Omental fat pad (tissue), 4 donors: ENCODE data around the gene PRAMEF17. TPM values are rescaled to one million over a fixed set of nuclear protein-coding genes. Genes with fewer than 3 reads are reported as not detected.
"Not testable (repeated sequence)": the region's sequence is repeated elsewhere in the genome, so short reads cannot be mapped to it uniquely, and the experiment has no call there.

ENCODE experiments used
- ATAC-seq: fragments of 150-250 bp; one replicate; pipeline ENCODE4 v1.9.1; 2016; ENCODE audit warnings: mild to moderate bottlenecking, moderate library complexity; ENCODE audit not compliant: low FRiP score
- DNase-seq: peaks from one replicate; pipeline ENCODE4 v3.0.0-alpha.2; 2019; ENCODE audit warnings: low spot score
- total RNA-seq, 4 donors: library from RNA; depleted of rRNA; stranded (reverse); fragments of >200 nt; gene quantifications; one replicate each; pipeline ENCODE4 v1.1.0, GENCODE V29; 2016
- TF ChIP-seq, protein P1 (sequence below), 3 donors: fragments of 450-650 bp; IDR thresholded peaks; one replicate each; pipeline ENCODE4 v1.5.1; 2016 to 2017; ENCODE audit warnings: antibody characterized with exemption in 3 of 3, mild to moderate bottlenecking in 3 of 3, moderate library complexity in 2 of 3

The PRAMEF17 gene, protein sequence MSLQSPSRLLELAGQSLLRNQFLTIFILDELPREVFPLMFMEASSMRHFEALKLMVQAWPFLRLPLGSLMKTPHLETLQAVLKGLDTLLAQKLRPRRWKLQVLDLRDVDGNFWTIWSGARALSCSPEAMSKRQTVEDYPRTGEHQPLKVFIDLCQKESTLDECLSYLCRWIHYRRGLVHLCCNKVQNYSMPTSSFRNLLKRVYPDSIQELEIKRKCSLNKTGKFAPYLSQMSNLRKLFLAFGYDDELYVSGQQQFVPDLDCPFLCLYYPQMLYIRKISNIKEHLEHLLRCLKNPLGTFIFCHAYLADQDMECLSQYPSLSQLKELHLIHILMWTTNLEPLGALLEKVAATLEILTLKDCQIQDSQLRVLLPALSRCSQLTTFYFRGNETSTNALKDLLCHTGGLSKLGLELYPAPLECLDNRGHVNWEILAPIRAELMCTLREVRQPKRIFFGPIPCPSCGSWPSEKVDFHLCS
- total RNA-seq = not detected

DNA sequence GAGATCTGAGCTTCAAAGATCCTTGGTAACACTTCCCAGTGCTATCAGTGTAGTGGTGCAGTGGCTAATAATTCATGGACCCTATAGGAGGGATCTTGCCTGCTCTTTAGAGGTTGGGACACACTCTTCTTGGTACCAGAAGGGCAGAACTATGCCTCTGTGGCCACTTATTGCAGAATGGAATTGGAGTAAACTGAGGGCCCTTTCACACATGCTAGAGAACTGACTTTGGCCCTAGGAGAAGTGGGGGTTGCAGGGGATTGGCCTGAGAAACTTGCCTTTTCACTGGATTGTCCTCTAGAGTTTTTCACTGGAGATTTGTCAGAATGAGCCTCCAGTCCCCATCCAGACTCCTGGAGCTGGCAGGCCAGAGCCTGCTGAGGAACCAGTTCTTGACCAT is at the start of gene PRAMEF17:
Gene PRAMEF17, plus strand, starts transcription at position 301 of the 400 bp plus-strand sequence. Its CDS starts 26 bp downstream, at position 327.
- ATAC-seq, DNase-seq: not testable (repeated sequence)

DNA sequence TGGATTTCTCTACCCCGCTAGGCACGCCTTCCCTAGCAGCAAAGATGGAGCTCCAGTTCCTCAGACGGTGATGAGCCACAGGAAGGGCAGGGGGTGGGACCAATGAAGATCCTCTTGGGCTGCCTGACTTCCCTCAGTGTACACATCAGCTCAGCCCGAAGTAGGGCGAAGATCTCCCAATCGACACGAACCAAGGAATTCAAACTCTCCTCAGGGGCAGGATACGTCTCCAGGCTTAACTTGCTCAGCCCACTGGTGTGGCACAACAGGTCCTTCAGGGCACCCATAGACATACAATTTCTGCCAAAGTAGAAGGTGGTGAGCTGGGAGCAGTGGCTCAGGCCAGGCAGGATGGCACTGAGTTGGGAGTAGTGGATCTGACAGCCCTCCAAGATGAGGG is 46.9 kb upstream of the PRAMEF17 start:
- not testable (repeated sequence) for DNase-seq, ATAC-seq

DNA sequence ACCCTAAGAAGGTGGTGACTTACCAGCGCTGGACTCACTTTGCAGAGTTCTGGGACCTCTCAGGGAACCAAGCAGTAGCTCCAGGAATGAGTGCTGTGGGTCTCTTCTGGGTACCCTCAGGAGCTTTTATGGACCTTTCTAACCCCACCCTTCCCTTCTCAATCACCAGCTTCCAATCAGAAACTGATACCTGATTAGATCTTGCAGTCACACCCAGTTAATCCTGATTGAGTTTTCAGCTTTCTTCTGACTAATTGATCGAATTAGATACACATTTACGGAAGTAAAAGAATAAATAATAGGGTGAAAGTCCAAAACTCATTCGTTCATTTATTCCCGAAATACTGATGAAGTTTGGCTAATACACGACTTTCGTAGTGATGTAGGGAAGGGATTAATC is 42.4 kb upstream of the PRAMEF17 start, which contains the start of gene PRAMEF14:
Gene PRAMEF14, minus strand, starts transcription at position 101 of the 400 bp plus-strand sequence. CDS start 1,820 bp downstream, outside the sequence.
- ATAC-seq, DNase-seq: not testable (repeated sequence)

DNA sequence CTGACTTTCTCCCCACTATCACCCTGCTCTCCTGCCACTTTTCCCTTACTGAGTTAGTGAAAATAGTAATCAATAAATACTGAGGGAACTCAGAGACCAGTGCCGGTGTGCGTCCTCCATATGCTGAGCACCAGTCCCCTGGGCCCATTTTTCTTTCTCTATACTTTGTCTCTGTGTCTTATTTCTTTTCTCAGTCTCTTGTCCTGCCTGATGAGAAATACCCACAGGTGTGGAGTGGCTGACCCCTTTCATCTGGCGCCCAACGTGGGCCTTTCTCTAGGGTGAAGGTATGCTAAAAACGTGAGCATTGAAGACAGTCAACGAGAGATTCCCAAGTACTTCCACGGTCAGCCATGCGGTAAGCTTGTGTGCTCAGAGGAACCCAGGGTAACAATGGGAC is 36.0 kb upstream of the PRAMEF17 start:
- ATAC-seq, DNase-seq: not testable (repeated sequence)

DNA sequence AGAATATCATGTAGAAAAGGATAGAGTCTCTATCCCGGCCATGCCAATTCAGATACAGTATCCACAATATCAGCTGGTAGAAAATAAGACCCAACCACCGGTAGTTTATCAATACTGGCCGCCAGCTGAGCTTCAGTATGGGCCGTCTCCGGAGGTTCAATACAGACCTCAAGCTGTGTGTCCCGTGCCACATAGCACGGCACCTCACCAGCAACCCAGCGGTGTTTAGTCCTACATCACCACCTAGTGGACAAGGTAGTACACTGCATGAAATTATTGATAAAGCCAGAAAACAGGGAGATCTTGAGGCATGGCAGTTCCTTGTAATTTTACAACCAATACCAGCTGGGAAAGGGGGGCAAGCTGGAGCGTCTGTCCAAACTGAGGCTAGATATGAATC is 35.0 kb upstream of the PRAMEF17 start:
- not testable (repeated sequence) for ATAC-seq, DNase-seq

DNA sequence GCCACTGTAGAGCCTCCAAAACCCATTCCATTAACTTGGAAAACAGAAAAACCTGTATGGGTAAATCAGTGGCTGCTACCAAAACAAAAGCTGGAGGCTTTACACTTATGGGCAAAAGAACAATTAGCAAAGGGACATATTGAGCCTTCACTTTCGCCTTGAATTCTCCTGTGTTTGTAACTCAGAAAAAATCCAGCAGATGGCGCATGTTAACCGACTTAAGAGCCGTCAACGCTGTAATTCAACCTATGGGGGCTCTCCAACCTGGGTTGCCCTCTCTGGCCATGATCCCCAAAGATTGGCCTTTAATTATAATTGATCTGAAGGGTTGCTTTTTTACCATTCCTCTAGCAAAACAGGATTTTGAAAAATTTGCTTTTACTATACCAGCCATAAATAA is 32.7 kb upstream of the PRAMEF17 start:
- not testable (repeated sequence) for ATAC-seq, DNase-seq
- TF ChIP-seq, protein P1, sequence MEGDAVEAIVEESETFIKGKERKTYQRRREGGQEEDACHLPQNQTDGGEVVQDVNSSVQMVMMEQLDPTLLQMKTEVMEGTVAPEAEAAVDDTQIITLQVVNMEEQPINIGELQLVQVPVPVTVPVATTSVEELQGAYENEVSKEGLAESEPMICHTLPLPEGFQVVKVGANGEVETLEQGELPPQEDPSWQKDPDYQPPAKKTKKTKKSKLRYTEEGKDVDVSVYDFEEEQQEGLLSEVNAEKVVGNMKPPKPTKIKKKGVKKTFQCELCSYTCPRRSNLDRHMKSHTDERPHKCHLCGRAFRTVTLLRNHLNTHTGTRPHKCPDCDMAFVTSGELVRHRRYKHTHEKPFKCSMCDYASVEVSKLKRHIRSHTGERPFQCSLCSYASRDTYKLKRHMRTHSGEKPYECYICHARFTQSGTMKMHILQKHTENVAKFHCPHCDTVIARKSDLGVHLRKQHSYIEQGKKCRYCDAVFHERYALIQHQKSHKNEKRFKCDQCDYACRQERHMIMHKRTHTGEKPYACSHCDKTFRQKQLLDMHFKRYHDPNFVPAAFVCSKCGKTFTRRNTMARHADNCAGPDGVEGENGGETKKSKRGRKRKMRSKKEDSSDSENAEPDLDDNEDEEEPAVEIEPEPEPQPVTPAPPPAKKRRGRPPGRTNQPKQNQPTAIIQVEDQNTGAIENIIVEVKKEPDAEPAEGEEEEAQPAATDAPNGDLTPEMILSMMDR (IDR thresholded peaks at IDR 0.05) = peak in 1 of 3 donors; percentile 62

DNA sequence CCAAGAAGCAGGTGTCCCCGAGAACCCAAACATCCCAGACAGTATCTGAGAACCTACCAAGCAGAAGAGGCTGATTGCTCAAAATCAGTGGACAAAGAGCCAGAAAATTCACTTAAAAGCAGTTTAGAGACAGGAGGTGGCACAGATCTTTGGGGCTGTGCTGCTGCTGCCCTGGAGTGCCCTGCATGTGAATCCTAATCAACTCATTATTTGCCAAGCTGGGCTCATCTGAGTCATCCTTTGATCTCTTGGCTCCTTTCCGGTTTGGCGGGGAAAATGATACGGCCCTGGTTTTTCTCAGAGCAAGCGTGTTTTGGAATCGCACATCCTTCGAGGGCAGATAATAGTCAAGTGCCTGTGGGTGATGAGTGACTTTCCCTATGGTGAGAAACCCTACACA is 27.1 kb upstream of the PRAMEF17 start:
- DNase-seq, ATAC-seq: not testable (repeated sequence)

DNA sequence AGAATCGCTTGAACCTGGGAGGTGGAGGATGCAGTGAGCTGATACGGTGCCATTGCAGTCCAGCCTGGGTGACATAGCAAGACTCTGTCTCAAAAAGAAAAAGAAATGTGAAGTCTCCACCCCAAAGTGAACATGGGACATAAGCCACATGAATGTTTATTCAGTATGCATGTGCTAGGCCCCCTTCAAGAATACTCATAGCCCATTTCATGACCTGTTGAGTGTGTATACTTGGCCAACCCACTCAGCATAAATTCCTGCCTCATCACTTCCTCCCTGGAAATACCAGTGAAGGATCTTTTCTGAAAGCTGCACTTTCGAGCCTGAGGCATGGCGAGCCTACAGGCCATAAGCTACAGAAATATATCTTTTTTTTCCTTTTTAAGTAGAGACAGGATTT is 24.5 kb upstream of the PRAMEF17 start:
- not testable (repeated sequence) for ATAC-seq

DNA sequence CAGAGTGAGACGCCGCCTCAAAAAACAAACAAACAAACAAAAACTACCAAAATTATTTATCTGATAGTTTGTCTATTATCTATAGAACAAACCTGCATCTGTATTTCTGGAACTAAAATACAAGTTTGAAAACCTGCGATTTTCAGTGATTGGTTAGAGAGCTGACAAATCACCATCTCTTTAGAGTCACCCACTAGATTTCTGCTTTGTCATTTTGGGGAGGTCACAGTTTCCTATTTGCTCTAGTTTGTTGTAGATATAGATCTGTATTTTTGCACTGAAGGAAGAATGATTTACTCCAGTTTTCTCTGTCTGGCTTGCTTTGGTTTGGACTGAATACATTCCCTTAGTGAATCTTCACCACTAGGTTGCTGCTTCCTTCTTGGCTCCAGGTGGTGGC is 22.9 kb upstream of the PRAMEF17 start:
- not testable (repeated sequence) for ATAC-seq, DNase-seq

More for the DNA sequence above, 24.5 kb upstream of the PRAMEF17 start:
- not testable (repeated sequence) for DNase-seq

DNA sequence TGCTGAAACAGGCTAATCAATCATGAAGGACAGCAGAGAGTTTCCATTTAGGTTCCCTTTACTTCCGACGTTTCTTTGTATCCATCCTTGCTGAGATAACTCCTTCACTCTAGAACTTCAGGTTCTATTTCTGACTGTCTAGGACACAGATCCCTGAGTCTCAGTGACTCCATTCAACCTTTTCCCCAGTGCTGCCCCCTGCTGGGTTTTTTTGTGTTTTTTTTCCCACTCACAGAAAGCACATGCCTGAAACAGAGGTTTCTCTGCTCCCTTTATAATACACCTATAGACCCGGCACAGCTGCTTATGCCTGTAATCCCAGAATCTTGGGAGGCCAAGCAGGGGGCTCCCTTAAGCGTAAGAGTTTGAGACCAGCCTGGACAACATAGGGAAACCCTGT is 20.9 kb upstream of the PRAMEF17 start:
- DNase-seq, ATAC-seq: not testable (repeated sequence)

DNA sequence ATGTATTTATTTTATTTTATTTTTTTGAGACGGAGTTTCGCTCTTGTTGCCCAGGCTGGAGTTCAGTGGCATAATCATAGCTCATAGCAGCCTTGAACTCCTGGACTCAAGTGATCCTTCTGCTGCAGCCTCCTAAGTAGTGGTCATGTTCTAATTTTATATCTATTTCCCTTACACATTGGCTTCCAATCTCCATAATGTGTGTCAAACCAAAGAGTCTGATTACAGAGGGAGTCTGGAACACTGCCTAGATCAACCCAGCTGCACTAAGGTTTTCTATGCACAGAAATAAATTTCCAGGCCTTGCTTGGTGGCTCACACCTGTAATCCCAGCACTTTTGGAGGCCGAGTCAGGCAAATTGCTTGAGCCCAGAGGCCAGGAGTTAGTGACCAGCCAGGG is 10.4 kb upstream of the PRAMEF17 start:
- DNase-seq, ATAC-seq: not testable (repeated sequence)

DNA sequence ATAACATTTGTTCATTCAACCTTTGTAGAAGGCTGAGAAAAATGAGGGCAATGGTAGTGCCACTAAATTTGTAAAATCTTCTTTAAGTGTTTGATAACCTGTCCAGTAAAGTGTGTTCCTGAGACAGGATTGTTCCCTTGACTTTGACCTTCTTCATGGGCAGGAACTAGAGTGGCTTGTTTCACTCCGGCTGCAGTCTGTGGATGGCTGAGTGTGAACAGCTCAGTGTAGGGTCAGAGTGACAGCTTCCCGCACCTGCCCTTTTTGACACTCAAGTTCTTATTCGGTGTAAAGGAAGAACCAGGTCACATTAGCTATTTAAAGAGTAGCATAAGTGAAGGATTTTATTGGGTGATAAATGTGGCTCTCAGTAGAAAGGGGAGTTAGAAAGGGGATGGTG is 9.1 kb upstream of the PRAMEF17 start:
- ATAC-seq, DNase-seq: not testable (repeated sequence)

DNA sequence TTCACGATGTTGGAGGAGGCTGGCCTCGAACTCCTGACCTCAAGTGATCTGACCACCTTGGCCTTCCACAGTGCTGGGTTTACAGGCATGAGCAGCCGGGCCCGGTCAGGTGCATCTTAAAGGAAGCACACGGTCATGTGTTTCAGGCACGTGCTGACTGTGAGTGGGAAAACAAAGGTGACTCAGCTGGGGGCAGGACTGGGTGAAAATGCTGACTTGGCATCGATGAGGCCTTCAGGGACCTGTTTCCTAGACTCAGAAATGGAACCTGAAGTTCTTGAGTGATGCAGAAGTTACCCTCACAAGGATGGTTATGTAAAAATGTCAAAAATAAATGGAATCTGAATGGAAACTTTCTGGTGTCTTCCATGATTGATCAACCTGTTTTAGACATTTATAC is 3.6 kb downstream of the PRAMEF17 start:
- DNase-seq, ATAC-seq: not testable (repeated sequence)

DNA sequence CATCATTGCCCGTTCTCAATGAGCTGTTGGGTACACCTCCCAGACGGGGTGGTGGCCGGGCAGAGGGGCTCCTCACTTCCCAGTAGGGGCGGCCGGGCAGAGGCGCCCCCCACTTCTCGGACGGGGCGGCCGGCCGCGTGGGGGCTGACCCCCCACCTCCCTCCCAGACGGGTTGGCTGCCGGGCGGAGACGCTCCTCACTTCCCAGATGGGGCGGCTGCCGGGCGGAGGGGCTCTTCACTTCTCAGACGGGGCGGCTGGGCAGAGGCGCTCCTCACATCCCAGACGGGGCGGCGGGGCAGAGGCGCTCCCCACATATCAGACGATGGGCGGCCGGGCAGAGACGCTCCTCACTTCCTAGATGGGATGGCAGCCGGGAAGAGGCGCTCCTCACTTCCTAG is 5.3 kb downstream of the PRAMEF17 start:
- ATAC-seq, DNase-seq: not testable (repeated sequence)

DNA sequence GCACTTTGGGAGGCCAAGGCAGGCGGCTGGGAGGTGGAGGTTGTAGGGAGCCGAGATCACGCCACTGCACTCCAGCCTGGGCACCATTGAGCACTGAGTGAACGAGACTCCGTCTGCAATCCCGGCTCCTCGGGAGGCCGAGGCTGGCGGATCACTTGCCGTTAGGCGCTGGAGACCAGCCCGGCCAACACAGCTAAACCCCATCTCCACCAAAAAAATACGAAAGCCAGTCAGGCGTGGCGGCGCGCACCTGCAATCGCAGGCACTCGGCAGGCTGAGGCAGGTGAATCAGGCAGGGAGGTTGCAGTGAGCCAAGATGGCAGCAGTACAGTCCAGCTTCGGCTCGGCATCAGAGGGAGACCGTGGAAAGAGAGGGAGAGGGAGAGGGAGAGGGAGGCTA is 5.9 kb downstream of the PRAMEF17 start:
- not testable (repeated sequence) for DNase-seq, ATAC-seq
